WERI-Rb-1 (cell line): ENCODE measurements around the gene COL27A1.

ENCODE experiments used
- DNase-seq: peaks from one replicate; pipeline ENCODE4 v3.0.0-alpha.2; 2020
- H3K27ac ChIP-seq: fragments of 250-450 bp; sonication (Bioruptor Pico); 2 replicates; pipeline ENCODE4 v1.5.1; 2020; ENCODE audit warnings: mild to moderate bottlenecking, moderate library complexity
- H3K27me3 ChIP-seq: fragments of 250-450 bp; sonication (Bioruptor Pico); 2 replicates; pipeline ENCODE4 v1.5.1; 2021; ENCODE audit warnings: mild to moderate bottlenecking, low read depth, moderate library complexity; ENCODE audit not compliant: insufficient read depth, severe bottlenecking
- H3K36me3 ChIP-seq: fragments of 250-450 bp; sonication (Bioruptor Pico); 2 replicates; pipeline ENCODE4 v1.5.1; 2020; ENCODE audit warnings: mild to moderate bottlenecking, moderate library complexity
- H3K4me3 ChIP-seq: 2 replicates; pipeline ENCODE4 v1.5.1; 2011; ENCODE audit warnings: low read depth, mild to moderate bottlenecking, control low read depth, low read length
- H3K9me3 ChIP-seq: fragments of 250-450 bp; sonication (Bioruptor Pico); 2 replicates; pipeline ENCODE4 v1.5.1; 2021; ENCODE audit warnings: mild to moderate bottlenecking, moderate library complexity; ENCODE audit not compliant: severe bottlenecking
- TF ChIP-seq, protein P1 (sequence below): IDR thresholded peaks from 2 replicates; pipeline ENCODE4 v1.5.1; 2011; ENCODE audit warnings: low read depth, mild to moderate bottlenecking, control low read depth, inconsistent platforms, low read length

COL27A1 gene

DNA sequence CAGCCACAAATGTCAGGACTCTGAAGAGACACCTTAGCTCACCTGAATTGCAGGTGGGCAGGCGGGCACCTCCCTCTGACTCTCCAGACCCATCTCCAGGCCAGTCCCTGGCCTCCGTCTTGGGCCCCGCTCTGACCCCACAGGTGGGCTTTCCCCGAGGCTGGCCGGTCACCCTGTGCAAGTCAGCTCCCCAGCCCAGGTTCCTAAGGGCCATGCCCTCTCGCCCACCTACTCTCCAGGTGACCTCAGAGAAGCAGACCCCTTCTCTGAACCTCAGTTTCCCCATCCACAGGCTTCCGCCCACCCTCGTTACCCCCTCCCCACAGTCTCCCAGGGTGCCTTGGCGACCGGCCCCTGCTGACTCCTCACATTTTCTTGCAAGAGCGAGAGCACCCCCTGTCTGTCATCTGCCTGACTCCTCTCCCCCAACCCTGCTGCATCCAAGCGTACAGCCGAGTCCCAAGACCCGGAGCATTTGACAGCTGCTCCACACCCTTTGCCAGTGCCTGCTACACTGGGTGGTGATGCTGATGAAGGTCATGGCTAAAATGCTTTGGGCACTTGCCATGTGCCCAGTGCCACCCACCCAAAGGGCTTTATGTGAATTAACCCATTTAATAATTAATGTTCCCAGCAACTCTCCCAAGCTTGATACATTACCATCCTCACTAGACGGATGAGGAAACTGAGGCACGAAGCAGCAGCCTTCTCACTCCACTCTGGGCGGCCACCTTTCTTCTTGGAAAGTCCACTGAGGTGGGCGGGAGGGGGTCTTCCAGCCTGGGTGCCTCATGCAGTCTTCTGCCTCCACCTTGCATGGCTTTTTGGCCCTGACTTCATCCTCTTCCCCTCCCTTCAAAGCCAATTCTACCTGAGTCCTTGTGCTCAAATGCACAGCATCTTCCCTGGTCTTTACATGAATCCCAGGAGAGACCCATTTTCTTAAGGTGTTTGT, 116.5 kb downstream of the COL27A1 start:
- peak; percentile 90 for DNase-seq
- H3K9me3 ChIP-seq = no peaks in the 10 kb centered on the region
- no peak overlapping the region for H3K4me3 ChIP-seq
- peak overlapping the region; percentile 89 for H3K27ac ChIP-seq
- TF ChIP-seq, protein P1, sequence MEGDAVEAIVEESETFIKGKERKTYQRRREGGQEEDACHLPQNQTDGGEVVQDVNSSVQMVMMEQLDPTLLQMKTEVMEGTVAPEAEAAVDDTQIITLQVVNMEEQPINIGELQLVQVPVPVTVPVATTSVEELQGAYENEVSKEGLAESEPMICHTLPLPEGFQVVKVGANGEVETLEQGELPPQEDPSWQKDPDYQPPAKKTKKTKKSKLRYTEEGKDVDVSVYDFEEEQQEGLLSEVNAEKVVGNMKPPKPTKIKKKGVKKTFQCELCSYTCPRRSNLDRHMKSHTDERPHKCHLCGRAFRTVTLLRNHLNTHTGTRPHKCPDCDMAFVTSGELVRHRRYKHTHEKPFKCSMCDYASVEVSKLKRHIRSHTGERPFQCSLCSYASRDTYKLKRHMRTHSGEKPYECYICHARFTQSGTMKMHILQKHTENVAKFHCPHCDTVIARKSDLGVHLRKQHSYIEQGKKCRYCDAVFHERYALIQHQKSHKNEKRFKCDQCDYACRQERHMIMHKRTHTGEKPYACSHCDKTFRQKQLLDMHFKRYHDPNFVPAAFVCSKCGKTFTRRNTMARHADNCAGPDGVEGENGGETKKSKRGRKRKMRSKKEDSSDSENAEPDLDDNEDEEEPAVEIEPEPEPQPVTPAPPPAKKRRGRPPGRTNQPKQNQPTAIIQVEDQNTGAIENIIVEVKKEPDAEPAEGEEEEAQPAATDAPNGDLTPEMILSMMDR = peak; percentile 84
- peaks cover 36% of the 10 kb centered on the region for H3K36me3 ChIP-seq
- H3K27me3 ChIP-seq = no peaks in the 10 kb centered on the region

DNA sequence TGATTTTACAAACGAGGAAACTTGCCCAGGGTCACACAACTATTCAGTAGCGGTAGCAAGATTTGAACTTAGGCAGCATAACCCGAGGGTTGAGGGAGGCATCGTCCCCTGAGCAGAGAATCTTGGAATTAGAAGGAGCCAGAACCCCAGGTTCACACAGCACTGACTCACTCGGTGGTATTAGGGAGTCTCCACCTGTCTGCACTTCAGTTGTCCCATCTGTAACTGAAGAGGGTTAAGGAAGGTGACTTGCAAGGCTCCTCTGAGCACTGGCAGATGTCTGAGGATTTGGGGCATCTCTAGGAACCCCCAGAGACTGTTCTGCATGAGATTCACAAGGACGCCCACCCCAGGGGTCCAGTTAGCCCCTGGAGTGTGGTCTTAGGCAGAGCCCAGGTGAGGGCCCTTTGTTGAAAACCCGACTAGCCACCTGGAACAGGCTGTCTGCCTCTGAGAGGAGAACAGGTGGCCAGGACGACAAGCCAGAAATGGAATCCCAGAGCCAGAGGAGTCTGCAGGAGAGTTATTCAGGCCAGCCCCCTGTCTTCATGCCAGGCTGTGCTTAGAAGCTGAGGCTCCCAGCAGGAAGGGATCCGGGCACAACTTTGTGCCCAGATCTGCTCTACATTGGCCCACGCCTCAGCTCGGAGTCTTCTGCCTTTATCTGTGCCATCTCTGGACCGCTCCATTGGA, 117.5 kb downstream of the COL27A1 start:
- TF ChIP-seq, protein P1 = no peak
- Histone ChIP-seq H3K4me3 (no peak overlapping the region), H3K9me3 (no peaks in the 10 kb centered on the region), H3K36me3 (peaks cover 34% of the 10 kb centered on the region), H3K27me3 (no peaks in the 10 kb centered on the region), H3K27ac (peak overlapping the region; percentile 89)
- DNase-seq = peak; percentile 85

DNA sequence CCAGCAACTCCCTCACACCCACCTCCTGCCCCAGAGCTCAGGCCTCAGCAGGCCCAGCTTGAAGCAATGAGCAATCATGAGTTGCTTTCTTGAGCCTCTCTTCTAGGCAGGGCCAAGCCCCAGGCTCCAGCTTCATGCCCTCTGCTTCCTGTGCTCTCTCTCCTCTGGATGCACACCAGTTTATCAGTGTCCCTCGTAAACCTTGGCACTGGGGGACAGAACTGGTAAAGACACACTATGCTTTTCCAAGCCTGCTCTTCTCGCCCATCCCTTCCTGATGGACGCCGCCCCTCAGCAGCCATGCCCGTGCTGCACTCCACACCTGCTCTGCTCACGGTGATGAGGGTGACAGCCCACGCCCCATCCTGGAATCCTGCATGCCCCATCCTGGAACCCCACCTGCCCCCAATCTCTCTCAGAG, 118.1 kb downstream of the COL27A1 start:
- peaks cover 32% of the 10 kb centered on the region for H3K36me3 ChIP-seq
- H3K27ac ChIP-seq = peak overlapping the region; percentile 89
- H3K27me3 ChIP-seq = no peaks in the 10 kb centered on the region
- TF ChIP-seq, protein P1 = no peak
- peak; percentile 53 for DNase-seq
- no peaks in the 10 kb centered on the region for H3K9me3 ChIP-seq
- H3K4me3 ChIP-seq = no peak overlapping the region

DNA sequence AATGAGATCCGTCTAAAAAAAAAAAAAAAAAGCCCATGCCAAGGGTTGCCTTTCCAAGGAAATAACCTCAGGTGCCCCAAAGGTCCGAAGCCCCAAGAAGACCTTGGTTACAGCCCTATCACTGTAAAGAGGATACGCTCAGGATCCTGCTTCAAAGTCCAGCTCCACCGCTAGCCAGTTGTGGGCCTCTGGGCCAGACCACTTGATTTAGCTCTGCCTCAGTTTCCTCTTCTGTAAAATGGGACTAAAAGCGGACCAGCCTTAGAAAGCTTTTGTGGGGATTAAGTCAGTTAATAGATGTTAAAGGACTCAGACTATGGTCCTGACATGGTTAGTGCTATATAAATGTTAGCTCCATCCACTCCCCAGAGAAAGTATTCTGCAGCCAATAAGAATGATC, 118.9 kb downstream of the COL27A1 start:
- TF ChIP-seq, protein P1 = no peak
- Histone ChIP-seq H3K27ac (peak overlapping the region; percentile 89), H3K4me3 (no peak overlapping the region), H3K36me3 (peaks cover 31% of the 10 kb centered on the region), H3K27me3 (no peaks in the 10 kb centered on the region), H3K9me3 (no peaks in the 10 kb centered on the region)
- peak; percentile 4 for DNase-seq

DNA sequence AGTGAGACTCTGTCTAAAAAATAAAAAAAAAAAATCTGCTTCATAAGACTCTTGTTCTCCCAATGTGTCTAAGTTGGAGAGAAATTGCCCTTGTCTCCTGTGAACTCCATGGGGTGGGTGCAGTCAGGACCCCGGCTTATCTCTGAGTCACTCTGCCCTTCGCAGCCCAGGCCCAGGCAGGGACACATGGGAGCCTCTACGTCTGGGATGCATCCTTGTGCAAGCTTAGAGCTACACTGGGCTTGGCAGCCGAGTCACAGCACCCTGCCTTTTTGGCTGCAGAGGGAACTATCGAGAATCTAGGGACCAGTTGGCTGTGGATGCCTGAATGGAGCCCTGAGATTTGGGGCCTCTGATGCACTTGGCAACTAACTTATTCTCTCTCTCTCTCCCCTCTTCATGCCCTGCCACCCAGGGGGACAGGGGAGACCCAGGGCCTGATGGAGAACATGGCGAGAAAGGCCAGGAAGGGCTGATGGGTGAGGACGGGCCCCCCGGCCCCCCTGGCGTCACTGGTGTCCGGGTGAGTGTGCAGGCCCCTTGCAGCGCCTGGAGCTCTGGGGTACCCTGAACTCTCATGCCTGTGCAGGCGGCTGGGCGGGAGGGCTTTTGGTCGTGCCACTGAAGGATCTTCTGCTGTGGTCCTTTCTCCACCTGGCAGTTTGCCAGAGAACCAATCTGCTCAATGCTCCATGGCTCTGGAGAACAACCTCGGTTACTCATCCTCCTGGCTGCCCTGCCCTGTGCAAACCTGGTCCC, 120.1 kb downstream of the COL27A1 start:
- H3K27me3 ChIP-seq = no peaks in the 10 kb centered on the region
- H3K36me3 ChIP-seq = peaks cover 28% of the 10 kb centered on the region
- TF ChIP-seq, protein P1 = no peak
- peak overlapping the region; percentile 4; the same call in 1 of the 2 replicates for H3K27ac ChIP-seq
- no peak overlapping the region for H3K4me3 ChIP-seq
- no peaks in the 10 kb centered on the region for H3K9me3 ChIP-seq
- DNase-seq = peak; percentile 9
